GM21447 (cell line): ENCODE data around the gene CLDN9.

ENCODE experiments used
- ATAC-seq: cut with Tn5 transposase; IDR thresholded peaks from one replicate; pipeline ENCODE4 v1.9.1; 2021; ENCODE audit not compliant: unreplicated experiment

CLDN9 gene

GRCh38 chr16:2974319-2975056 is 38.2 kb upstream of the CLDN9 start:
- ATAC-seq, result no peak

GRCh38 chr16:2975161-2975795 is 37.4 kb upstream of the CLDN9 start:
- no peak for ATAC-seq

DNA sequence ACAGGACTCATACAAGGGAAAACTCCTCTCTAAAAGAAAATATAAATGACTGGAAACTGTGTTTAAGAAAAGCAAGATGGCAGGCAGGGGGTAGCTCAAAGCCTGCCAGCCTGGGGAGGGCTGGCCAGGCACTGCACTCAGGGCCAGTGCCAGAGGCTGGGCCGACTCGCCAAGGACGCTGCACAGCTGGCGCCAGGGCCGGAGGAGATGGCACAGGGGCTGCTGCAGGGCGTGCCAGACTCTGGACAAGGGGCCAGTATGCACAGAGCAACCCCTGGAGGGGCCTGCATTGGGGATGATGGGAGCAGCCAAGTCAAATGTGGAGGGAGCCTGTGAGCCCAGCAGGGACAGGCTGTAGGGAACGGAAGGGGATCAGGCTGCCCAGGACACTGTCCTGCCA is 36.5 kb upstream of the CLDN9 start:
- ATAC-seq, result no peak

- ATAC-seq, result no peak
These were observed 36.0 kb upstream of the CLDN9 start for GRCh38 chr16:2976673-2977072.

GRCh38 chr16:2977440-2977839 is 35.3 kb upstream of the CLDN9 start:
- no peak for ATAC-seq

DNA sequence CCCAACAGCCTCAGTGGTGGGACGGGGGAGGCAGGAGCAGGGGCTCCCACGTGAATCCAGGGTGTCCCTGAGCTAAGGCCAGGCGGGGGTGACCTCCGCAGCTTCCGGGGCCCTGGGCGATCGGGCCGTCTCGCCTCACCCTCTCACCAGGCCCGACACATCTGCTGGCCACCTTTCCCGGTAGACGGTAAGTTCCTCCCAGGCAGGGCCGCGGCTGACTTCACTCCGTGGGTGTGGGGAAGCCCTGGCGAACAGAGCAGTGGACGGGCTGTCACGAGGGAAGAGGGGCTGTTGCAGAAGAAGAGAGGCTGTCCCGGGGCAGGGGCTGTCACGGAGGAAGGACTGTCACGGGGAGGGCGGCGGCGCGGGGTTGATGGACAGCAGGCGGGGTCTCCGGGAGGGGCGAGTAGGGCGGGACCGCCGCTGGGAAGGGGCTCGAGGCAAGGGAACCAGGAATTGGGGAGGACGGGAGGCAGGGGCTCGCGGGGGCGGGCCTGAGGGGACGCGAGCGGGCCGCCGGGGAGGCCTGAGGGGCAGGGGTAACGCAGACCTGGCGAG is 33.0 kb upstream of the CLDN9 start:
- peak; percentile 8 for ATAC-seq

DNA sequence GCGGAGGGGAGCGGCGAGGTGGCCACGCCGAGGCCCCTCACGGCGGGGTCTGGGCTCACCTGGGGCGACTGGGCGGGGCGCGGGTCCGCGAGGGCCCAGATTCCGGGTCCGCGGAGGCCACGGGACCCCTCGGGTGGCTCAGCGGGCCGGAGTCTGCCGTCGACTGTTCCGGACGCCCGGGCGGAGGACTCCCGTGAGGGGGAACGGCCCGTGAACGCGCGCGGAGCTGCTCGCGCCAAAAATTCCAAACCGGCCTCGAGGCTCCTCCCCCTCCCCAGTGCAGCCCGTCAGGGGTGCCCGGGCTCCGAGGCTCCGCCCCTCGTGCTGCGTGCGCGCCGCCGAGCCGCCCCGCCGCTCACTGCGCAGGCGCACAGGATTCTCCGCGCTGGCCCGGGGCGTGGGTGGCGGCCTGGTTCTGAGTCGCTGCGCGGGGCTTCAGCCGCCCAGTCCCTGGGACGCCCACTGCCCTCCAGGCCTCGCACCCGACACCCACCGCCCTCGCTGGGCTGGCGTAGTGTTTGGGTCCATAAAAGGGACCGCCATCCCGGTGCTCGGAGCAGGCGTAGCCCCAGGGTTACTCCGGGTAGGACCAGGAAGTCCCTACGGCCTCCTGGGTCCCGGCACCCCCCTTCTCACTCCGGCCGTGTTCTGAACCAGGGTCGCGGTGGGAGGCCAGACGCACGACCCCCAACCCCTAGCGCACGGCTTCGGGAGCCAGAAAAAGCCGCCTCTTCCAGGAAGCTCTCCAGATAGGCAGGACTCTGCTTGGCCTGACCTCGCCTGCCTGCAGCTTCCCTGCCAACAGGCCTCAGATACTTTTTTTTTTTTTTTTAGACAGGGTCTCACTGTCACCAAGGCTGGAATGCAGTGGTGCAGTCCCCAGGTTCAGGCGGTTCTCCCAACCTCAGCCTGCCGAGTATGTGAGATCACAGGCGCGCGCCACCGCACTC is 32.2 kb upstream of the CLDN9 start, which contains the start of gene PKMYT1:
Gene PKMYT1, minus strand, starts transcription at position 220 of the 950 bp plus-strand sequence. CDS start 789 bp downstream, outside the sequence.
- ATAC-seq, result peak; percentile 59

DNA sequence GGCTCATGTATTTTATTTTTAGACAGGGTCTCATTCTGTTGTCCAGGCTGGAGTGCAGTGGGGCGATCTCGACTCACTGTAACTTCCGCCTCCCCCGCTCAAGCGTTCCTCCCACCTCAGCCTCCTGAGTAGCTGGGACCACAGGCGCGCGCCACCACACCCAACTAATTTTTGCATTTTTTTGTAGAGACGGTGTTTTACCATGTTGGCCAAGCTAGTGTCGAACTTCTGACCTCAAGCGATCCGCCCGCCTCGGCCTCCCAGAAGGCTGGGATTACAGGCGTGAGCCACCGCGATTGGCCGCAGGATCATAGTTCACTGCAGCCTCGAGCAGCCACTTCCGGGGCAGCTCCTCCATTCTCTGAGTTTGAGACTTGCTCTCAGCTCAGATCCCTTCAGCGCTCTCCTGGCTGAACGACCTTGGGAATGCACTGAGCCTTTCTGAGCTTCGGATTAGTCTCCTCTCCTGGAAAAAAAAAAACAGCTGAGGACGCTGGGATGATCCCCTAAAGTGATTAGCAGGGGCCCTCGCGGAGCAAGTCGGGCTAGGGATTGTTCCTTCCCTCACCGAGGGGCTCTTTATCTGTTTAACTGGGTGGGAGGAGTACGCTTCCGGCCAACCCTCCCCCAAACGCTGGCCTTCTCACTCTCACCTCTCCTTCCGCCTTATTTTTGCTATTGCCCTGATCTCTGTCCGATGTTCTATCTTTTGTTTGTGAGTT is 31.4 kb upstream of the CLDN9 start:
- ATAC-seq, result no peak

DNA sequence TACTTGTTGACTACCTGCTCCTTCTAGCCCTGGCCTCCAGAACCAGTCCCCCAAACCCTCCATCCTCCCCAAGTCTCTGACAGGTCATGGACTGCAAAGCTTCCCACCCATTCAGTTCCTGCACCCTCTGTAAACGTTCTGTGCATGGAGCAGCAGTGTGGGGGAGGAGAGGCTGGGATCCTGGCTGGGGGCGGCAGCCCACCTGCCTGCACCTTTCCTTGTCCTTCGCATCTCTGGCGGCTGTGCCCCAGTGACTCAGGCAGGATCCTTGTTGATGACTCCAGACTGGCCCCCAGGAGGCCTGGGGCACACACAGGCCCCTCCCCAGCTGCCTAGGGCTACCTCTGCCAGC is 30.8 kb upstream of the CLDN9 start:
- no peak for ATAC-seq

GRCh38 chr16:2982402-2982801 is 30.3 kb upstream of the CLDN9 start:
- no peak for ATAC-seq

GRCh38 chr16:2983706-2984136 is 29.0 kb upstream of the CLDN9 start:
- no peak for ATAC-seq

- ATAC-seq, result no peak
These were observed 27.3 kb upstream of the CLDN9 start for GRCh38 chr16:2985462-2985861.

- no peak for ATAC-seq
These were observed 26.8 kb upstream of the CLDN9 start for GRCh38 chr16:2985893-2986355.

DNA sequence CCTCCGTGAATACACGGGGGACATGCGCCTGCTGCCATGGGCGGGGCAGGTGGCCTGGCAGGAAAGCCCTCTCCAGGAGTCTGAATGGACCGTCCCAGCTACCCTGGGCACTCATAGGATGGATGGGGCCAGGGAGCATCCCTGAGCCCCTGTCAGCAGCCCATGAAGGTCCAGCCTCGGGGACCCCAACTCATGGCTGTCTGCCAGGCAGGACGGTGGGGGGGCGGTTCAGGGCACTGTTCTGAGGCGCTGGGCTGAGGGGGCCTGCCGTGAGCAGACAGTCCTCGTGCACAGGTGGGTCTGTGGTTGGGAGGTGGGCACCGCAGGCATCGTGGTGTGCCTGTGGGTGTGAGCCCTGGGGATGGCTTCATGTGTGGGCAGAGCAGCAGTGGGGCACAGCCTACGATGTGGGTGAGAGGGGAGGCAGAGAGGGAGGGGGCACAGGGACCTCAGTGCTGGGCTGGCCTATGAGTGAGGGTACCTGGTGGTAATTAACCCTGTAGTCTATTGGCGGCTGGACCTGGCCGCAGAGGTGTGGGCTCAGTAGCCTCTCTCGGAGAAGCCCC is 26.0 kb upstream of the CLDN9 start:
- ATAC-seq, result no peak

- no peak for ATAC-seq
These were observed 25.4 kb upstream of the CLDN9 start for GRCh38 chr16:2987286-2987685.

DNA sequence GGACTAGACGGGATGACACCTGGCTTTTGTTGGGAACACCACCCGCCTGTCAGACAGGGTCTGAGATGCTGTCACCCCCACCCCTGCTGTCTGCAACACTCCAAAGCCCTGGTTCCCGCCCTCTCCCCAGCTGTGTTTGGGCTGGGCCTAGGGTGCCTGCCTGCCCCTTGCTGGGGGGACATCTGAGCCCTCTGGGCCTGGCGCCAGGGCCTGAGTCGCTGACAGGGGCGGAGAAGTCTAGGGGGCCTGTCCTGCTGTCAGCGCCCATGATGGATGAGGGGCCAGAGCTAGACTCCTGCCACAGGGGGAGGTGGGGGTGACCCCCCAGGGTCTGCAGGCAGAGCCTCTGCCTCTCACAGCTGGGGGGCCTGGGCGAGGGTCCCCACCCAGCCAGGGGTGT is 24.9 kb upstream of the CLDN9 start:
- ATAC-seq, result no peak

GRCh38 chr16:2988590-2989099 is 24.1 kb upstream of the CLDN9 start:
- no peak for ATAC-seq

DNA sequence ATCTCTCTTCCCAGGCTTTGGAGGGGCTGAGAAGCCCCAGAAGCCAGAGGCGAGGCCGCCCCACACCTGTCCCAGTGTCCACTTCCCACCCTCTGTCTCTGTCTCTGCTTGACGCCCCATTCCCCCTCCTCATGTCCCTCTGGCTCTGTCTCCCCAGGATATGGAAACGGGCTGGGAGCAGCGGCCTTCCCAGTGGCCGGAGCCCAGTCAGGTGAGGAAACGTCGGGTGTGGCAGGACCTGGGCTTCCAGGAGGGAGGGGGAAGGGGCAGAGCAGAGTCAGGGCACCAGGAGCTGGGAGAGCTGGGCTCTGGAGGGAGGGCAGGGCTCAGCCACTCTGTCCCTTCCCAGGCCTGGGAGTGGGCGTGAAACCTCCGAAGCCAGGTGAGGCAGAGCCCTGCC is 21.8 kb upstream of the CLDN9 start:
- ATAC-seq, result no peak

DNA sequence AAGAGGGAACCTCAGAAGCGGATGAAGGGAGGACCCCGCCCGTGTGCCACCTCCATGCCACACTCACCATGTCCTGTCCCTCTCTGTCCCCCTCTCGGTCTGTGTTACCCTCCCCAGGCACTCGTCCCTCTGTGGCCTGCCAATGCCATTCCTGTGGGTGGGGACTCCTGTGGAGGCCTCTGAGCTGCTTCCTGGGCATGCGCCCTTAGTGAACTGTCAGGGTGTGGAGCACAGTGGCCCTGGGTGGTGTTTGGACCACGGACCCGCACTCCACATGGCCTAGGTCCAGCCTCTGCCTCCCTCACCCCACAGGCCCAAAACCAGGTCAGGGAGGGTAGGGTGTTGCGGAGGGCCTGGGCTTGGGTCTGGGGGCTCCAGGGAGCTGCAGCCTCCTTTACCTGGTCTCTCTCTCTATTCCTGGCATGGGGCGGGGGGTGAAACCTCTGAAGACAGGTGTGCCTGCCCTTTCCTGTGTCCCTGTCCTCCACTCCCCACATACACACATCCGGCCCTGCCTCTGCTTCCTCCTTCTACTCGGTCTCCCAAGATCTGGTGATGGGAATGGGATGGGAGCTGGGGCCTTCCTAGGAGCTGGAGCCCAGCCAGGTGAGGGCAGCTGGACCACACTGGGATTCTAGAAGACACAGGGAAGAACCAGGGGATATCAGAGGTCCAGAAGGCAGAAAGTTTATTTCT is 21.0 kb upstream of the CLDN9 start:
- no peak for ATAC-seq
